OCI-M2 (cell line): ENCODE results near the gene PET100.

Source experiments
- DNase-seq: peaks from one replicate; lab custom pipeline; 2025; ENCODE audit not compliant: unreplicated experiment; lab: John Stamatoyannopoulos, UW

PET100 gene

DNA sequence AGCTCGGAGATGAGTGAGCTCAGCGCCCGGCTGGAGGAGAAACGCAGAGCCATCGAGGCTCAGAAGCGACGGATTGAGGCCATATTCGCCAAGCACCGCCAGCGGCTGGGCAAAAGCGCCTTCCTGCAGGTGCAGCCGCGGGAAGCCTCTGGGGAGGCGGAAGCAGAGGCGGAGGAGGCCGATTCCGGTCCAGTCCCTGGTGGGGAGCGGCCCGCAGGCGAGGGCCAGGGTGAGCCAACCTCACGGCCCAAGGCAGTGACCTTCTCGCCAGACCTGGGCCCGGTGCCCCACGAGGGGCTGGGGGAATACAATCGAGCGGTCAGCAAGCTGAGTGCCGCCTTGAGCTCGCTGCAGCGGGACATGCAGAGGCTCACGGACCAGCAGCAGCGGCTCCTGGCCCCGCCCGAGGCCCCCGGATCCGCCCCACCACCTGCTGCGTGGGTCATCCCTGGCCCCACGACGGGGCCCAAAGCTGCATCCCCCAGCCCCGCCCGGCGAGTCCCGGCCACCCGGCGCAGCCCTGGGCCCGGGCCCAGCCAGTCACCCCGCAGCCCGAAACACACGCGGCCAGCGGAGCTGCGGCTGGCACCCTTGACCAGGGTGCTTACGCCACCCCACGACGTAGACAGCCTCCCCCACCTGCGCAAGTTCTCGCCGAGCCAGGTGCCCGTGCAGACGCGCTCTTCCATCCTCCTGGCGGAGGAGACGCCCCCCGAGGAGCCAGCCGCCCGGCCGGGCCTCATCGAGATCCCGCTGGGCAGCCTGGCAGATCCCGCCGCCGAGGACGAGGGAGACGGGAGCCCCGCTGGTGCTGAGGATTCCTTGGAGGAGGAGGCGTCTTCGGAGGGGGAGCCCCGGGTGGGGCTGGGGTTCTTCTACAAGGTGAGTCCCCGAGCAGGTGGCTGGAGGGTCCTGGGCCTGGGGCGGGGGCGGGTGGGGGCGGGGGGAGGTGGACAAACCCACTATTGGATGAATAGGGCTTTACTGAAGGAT, 17.0 kb upstream of the PET100 start:
- DNase-seq, result no peak

DNA sequence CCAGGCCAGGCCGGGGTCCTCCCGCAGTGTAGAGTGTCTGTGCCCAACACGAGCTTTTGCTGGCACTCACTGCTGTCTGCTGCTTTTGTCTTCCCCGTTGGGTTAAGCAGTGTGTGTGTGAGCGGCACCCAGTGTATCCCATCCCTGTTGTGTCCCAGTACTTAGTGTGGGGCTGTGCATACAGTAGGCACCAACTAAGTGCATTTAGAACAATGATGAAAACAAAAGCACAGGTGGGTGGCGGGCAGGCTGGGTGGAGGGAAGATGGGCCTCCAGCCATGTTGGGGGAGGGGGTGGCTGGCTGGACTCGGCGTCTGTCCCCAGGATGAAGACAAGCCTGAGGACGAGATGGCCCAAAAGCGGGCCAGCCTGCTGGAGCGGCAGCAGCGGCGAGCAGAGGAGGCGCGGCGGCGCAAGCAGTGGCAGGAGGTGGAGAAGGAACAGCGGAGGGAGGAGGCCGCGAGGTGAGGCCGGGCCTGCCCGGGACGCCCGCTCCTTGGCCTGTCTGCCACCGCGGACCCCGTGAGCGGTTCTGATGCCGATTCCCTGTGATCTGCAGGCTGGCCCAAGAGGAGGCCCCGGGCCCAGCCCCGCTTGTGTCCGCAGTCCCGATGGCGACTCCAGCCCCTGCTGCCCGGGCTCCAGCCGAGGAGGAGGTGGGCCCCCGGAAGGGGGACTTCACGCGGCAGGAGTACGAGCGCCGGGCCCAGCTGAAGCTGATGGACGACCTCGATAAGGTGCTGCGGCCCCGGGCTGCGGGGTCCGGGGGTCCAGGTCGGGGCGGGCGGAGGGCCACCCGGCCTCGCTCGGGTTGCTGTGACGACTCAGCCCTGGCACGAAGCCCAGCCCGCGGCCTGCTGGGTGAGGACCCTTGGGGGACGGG, 14.5 kb upstream of the PET100 start:
- DNase-seq, result no peak

DNA sequence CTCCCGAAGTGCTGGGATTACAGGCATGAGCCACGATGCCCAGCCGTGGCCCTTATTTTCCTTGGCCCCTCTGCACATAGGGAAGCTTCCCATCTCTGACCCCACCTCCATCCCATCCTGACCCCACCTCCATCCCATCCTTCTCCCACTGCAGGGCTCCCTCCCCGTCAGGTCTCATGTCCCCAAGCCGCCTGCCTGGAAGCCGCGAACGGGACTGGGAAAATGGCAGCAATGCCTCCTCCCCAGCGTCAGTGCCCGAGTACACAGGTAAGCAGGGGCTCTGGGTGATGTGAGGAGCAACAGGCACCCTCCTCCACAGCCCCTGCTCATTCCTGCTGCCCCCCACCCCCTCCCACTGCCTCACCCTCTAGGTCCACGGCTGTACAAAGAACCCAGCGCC, 12.4 kb upstream of the PET100 start:
- DNase-seq, result no peak

DNA sequence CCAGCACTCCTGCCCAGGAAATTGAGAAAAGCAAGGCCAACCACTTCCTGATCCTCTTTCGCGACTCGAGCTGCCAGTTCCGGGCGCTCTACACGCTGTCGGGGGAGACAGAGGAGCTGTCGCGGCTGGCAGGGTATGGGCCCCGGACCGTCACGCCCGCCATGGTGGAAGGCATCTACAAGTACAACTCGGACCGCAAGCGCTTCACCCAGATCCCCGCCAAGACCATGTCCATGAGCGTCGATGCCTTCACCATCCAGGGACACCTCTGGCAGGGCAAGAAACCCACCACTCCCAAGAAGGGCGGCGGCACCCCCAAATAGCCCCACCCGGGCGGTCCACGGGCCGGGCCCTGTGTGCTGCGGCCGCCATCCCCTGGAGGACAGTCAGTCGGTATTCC, 11.9 kb upstream of the PET100 start:
- DNase-seq, result no peak

DNA sequence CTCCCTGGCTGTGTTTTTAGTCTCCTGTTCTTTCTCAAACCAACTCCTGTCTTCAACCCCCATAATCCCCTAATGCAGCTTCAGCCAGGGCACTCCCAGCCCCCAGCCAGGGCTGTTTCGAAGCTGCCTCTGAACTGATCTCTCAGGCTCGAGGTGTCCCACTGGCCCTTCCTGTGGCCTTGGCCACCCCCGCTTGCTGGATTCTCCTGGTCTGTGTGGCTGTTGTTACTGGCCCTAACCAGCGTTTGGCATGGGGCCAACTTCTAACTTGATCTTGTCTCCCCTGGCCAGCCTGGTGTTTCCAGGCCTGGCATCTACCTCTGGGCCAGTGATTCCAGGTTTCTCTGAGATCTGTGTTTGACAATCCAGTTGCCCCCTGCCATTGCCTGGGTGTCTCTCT, 11.2 kb upstream of the PET100 start:
- no peak for DNase-seq

DNA sequence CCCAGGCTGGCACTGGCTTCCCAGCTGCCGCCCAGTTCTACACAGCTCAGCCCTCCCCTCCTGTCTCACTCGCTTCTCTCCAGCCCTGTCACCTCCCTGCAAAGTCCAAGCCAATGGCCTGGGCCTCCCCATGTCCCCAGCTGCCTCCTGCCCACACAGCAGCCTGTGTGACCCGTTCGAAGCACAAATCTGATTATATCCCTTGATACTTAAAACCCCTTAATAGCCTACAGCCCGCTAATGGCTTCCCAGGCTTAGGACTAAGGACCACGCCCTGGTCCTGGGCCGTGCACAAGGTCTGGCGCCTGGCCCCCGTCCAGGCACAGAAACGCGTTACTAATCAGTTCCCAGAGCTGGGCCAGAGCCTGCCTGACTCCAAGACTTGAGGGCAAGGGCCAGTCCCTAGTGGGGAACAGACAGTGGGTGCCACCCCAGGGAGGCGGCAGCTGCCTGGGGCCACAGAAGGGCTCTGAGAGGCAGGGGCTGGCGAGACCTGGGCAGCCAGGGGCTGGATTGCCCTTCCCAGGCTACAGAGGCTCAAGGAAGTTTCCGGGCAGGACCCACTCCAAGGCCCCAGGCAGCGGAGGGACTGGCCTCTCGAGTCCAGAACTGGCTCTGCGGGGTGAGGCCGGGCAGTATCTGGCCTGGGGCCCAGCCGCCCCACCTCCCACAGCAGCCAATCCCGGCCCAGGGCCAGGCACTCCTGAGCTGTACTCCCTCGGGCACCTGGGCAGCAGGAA, 10.7 kb upstream of the PET100 start:
- no peak for DNase-seq

DNA sequence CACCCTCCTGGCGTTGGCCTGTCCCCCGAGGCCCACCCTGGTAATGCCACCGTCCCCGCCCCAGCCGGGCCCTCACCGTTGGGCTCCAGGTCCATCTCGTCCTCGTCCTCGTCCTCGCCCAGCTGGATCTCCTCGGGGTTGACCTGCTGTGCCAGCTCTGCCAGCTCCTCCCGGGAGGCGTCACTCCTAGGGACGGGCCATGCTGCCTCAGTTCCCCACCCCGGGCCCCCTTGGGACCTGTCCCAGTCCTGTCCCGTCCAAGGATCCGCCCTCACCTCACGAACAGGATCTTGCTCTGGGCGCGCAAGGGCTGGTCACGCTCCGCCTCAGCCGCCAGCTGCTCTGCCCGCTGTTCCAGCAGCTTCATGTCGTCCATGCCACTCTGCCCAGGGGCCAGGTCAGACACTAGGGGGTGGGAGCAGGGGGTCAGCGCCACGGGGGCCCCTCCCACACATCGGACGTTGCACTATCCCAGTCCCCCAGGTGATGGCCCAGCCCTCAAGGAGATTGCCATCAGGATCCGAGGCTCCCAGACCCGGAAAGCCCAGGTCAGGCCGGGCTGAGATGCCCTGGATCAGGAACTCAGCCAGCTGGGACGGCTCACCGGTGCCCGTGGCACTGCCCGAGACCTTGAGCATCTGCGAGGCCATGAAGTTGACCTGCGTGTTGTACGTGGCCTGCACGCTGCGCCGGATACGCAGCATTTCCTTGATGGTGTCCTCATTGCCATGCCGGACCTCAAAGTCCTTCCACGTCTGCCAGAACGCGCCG, 9.7 kb upstream of the PET100 start:
- DNase-seq, result no peak

DNA sequence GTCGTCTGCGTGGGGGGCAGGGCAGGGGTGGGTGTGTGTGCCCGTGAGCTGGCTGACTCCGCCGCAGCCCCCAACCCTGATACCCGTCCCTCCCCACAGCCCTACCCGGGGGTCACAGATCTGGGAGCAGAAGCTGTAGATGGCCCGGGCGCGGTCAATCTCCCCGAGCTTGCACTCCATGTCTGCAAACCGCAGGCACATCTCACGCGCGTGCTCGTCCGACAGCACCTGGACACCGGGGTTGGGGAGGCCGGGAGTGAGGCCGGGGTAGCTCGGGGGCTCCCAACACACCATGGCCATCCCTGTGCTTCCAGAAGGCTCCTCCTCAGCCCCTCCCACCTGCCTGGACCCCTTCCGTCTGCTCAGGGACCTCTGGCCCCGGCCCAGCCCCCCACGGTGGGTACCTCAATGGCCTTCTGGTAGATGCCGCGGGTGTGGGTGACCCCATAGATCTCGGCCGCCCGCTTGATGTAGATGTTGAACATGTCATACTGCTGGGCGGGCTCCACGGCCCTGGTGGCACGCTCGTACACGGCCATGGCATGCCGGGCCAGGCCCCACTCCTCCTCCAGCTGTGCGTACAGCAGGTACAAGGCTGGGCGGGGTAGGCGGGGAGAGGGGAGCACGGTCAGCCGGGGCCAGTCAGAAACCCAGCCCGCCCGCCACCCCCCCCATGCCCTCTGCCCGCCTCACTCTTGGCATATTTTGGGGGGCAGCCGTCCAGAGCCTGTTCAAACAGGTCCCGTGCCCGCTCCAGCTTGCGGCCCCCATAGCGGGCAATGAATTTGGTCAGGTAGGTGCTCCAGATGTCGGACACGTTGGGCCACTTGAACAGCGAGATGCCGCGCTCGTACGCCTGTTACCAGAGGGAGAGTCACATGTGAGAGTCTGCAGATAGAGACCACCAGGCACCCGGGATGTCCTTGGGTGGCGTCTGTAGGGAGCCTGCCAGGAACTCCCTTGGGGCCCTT, 8.9 kb upstream of the PET100 start:
- DNase-seq, result no peak

DNA sequence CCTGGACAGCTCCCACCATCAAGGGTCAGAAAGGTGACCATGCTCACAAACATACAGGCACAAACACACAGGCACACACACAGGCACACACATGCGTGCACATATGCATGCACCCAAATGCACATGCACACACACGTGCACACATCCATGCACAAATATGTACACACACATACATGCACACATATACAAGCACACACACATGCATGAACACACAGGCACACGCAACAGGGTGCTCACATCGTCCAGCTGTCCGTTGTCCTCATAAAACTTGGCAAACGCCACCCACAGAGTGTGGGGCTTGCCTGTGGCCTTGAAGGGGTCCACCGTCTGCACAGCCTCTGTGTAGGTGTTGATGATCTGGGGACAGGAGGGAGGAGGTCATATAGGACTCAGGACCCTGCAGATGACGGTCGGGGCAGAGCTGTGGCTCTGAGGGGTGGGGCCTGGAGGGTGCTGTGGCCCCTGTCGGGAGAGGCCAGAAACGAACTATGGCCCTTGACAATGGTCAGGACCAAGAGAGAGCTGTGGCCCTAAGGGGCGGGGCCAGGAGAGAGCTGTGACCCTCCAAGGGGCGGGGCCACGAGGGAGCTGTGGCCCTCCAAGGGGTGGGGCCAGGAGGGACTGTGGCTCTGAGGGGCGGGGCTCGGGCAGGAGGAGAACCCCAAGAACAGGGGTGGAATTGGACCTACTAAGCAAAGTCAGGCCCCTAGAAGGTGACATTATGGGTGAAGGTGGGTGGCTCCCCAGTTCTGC, 6.5 kb upstream of the PET100 start:
- no peak for DNase-seq

DNA sequence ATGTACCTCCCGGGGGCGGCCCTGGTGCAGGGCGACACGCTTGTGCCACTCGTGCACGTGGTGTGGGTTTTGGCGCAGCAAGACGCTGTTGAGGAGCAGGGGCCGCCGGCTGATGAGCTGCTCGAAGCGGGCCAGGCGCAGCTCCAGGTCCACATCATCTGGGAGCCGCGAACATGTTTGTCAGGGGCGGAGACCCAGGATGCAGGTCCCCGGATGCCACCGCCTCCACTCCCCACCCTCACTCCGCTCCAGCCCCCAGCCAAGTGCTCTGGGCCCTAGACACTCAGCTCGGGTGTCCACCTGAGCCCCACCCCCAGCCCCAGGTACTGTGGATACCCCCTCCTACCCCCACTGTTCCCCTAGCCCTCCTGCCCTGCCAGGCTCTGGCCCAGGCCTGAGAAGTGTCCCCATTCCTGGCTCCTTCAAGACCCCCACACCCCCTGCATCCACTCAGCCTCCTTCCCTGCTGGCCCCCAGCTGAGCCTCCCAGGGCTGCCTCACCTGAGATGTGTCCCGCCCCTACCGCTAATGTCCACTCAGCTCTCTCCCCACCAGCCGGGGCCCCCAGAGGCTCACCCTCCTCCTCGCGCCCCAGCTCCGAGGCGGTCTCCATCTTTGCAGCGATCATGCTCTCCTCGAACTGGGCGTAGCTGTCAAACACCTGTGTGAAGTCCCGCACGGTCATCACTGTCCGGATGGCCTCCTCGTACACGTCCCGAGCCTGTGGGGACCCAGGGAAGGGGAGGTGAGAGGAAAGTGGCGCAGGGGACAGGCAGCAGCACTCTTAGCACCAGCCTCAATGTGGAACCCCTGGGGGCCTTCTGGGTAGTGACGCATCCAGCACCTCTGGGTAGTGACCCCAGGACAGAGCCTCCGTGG, 5.6 kb upstream of the PET100 start:
- no peak for DNase-seq

DNA sequence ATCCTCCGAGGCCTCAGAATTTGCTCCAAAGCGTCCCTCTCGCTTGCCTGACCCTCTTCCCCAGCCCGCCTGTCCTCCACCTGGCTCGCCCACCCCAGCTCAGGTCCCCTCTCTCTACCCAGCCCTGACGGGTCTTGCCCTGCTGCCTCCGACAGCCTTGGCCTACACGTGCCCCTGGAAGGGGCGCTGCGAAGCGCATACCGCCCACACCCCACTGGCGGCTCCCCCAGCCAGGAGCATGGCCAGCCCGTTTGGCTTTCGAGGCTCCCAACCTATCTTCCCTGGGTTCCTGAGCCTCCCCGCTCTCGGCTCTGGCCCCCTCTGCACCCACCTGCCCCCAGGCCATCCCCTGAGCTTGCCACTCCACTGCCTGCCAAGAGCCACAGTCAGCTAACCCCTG, 4.8 kb upstream of the PET100 start:
- no peak for DNase-seq

DNA sequence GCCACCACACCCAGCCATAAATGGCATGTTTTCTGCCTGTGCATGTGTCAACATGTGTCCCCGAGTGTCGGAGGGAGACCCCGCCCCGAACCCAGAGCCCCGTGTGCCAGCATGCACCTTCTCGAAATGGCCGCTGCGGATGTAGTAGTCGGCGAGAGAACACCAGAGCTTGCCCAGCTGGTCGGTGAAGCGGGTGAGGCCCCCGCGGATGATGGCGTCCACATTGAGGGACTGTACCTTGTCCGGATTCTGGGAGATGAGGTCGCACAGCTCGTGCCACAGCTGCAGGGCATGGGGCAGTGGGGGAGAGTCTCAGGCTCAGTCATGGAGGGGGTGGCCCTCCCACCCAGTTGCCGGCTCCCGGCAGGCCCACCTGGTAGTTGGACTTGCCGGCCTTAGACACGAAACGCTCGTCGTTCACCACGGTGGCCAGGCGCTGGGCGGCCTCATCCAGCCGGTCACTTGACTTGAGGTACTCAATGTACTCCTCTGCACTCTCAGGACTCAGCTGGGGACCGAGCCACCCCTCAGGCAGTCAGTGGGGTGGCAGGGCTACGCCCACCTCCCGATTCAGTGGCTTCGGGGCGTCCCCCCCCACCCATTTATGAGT, 3.7 kb upstream of the PET100 start:
- no peak for DNase-seq

DNA sequence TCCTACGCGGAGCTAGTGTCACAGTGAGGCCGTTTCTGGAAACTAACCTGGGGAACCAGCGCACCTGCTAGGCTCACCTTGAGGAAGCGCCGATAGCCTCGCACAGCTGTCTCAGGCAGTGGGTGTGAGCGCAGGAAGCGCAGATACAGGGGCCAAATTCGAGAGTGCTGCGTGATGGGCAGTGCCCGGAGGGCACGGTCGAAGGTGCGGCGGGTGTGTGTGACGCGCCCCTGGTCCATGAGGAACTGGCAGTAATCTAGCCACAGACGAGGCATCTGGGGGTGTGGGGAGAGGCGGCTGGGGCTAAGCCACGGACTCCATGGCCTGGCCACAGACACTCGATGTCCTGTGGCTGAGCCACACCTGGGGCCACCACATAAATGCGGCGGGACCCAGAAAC, 2.4 kb upstream of the PET100 start:
- no peak for DNase-seq

DNA sequence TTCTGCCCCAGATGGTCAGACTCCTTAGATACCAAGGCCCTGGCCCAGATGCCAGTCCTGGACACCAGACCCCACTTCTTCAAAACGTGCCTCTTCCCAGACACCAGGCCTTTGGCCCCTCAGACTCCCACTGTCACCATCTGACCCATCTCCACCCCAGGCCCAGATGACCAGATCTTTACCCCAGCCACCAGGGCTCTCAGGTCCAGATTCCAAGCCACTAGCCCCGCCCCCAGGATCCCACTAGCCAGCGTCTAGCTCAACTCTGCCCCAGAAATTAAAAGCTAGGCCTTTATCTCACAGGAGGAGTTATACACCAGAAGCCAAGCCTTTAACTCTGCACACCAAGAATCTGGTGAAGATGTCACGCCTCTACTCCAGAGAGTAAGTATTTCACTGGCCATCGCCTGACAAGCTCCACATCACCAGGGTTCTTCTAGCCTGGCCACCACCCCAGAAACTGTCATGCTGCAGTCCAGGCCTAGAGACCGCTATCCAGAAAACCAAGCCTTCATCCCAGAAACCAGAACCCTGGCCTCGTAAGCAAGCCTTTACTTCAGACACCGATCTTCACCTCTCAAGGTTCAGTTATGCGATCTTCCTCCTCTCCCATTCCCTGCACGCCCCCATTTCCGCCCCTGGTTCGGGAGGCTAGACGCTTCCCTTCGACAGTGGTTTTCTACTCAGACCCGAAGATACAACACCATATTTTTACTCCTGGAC, 843 bp upstream of the PET100 start:
- DNase-seq, result no peak

DNA sequence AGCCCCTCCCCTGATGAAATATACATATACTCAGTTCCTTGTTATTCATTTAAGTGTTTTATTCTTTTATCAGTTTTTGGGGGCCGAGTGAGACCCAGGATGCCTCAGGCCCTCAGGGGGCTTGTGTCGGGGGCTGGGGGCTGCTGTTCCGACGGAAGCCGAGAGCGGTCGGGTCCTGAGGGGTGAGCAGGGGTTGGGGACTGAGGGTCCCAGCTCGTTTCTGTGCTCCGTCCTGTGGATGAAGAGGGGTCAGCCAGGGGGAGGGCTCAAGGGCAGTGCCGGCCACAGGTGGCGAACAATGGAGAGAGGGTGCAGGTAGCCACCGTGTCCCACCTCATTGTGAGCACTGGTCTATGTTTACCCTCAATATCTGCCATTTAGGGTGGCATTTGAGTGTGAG, 2.0 kb downstream of the PET100 start:
- no peak for DNase-seq

DNA sequence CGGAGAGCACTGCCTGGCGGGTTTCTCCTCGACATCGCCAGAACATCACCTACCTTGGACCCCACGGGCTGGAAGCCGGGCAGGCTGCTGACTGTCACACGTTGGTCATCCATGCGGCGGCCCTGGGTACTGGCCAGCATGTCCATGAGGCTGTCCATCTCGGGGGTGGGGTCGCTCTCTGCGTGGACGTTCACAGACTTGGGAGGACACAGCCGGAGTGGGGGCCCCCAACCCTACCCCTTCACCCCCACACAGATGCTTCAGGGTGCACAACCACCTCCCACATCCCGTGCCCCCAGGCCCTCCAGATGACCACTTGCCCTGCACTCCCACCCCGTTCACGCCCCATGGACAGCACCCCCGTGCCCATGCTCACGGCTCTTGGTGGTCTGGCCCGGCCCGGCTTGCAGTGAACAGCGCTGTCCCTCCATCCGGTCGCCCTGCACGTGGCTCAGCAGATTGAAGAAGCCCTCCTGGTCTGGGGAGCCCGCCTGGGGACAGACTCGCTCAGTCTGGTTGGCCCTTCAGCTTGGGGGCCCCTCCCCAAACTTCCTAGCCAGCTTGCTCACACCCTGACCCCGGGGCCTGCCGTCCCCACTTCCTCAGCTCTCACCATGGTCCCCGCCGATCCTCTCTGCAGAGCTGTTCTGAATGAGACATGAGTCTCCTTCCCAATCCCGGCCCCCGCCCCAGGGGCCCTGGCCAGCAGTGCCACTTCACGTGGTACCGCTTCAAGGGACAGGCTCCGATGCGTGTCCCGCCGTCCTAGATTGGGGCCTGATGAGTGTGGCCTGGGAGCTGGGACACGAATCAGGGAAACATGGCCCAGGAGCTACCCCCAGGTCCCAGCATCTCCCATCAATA, 3.0 kb downstream of the PET100 start:
- DNase-seq, result no peak
